HG03135 (cell line): ENCODE measurements around the gene INTU.
A peak's percentile ranks its signal among the peaks of the same experiment; 100 is the strongest.

Experiments used
- ATAC-seq: cut with Tn5 transposase; IDR thresholded peaks from one replicate; pipeline ENCODE4 v1.9.1; 2021; ENCODE audit warnings: mild to moderate bottlenecking, moderate library complexity; ENCODE audit not compliant: unreplicated experiment

The INTU gene

GRCh38 chr4:127737295-127737694 is 104.5 kb downstream of the INTU start:
- no peak for ATAC-seq

- no peak for ATAC-seq
These were observed 108.5 kb downstream of the INTU start for GRCh38 chr4:127741247-127741646.

- ATAC-seq = no peak
These were observed 115.1 kb downstream of the INTU start for GRCh38 chr4:127747883-127748282.

- ATAC-seq = no peak
These were observed 116.2 kb downstream of the INTU start for GRCh38 chr4:127748957-127749356.

- no peak for ATAC-seq
These were observed 124.1 kb downstream of the INTU start for GRCh38 chr4:127756906-127757305.

- peak; percentile 78 for ATAC-seq
These were observed 126.6 kb downstream of the INTU start for GRCh38 chr4:127759228-127759820.

GRCh38 chr4:127759893-127760292 is 127.1 kb downstream of the INTU start:
- ATAC-seq = no peak

GRCh38 chr4:127771535-127772275 is 138.9 kb downstream of the INTU start:
- ATAC-seq = no peak

GRCh38 chr4:127772769-127773671 is 140.3 kb downstream of the INTU start:
- ATAC-seq = no peak

- ATAC-seq = no peak
These were observed 143.1 kb downstream of the INTU start for GRCh38 chr4:127775843-127776242.
